SIG-M5 treated with dmso at 0.1 percent for 504 hours (cell line): ENCODE data around the gene AGBL2.

ENCODE experiments used
- DNase-seq: peaks from one replicate; lab custom pipeline; 2025; ENCODE audit not compliant: unreplicated experiment; lab: John Stamatoyannopoulos, UW

The AGBL2 gene

GRCh38 chr11:47631473-47631872 is 83.7 kb downstream of the AGBL2 start:
- no peak for DNase-seq

- DNase-seq, result no peak
Measured at GRCh38 chr11:47628026-47628425, 87.1 kb downstream of the AGBL2 start.

- no peak for DNase-seq
Measured at GRCh38 chr11:47626234-47626633, 88.9 kb downstream of the AGBL2 start.

- DNase-seq, result no peak
Measured at GRCh38 chr11:47620836-47621378, 94.3 kb downstream of the AGBL2 start.

GRCh38 chr11:47617417-47617809 is 97.8 kb downstream of the AGBL2 start:
- no peak for DNase-seq

- DNase-seq, result peak; percentile 35
Measured at GRCh38 chr11:47616726-47617416, 98.3 kb downstream of the AGBL2 start.

GRCh38 chr11:47615249-47615648 is 99.9 kb downstream of the AGBL2 start:
- no peak for DNase-seq

- peak; percentile 86 for DNase-seq
Measured at GRCh38 chr11:47611348-47611794, 103.8 kb downstream of the AGBL2 start.

GRCh38 chr11:47609675-47610074 is 105.5 kb downstream of the AGBL2 start:
- no peak for DNase-seq
